SU-DHL-6 (cell line): ENCODE data around the gene GAGE12G.
"Not testable (repeated sequence)": the region's sequence is repeated elsewhere in the genome, so short reads cannot be mapped to it uniquely, and the experiment has no call there.

Experiments used
- H2AFZ ChIP-seq: fragments of 200-600 bp; sonication (generic); 2 replicates; pipeline ENCODE4 v1.6.1; 2014; ENCODE audit warnings: low read depth, mild to moderate bottlenecking, moderate library complexity, mixed read lengths, antibody characterized with exemption, low read length; ENCODE audit not compliant: severe bottlenecking
- H3F3A ChIP-seq: fragments of 200-600 bp; shearing (Covaris generic); 2 replicates; pipeline ENCODE4 v1.6.0; 2016; ENCODE audit warnings: antibody characterized with exemption, mild to moderate bottlenecking; ENCODE audit not compliant: insufficient read depth
- H3K27ac ChIP-seq: fragments of 200-600 bp; sonication (generic); 2 replicates; pipeline ENCODE4 v1.5.1; 2016; ENCODE audit warnings: low read depth, mild to moderate bottlenecking, low read length, moderate library complexity, mixed read lengths
- H3K27me3 ChIP-seq: fragments of 200-600 bp; sonication (generic), shearing (Covaris generic); 2 replicates; pipeline ENCODE4 v1.6.0; 2014; ENCODE audit warnings: mild to moderate bottlenecking, low read length
- H3K36me3 ChIP-seq: fragments of 200-600 bp; sonication (generic); 2 replicates; pipeline ENCODE4 v1.6.1; 2014; ENCODE audit warnings: mild to moderate bottlenecking, low read length, mixed read lengths
- H3K4me2 ChIP-seq: fragments of 300-600, 200-600 bp; shearing (Covaris generic), sonication (generic); 2 replicates; pipeline ENCODE4 v1.6.0; 2014; ENCODE audit warnings: low read length, low read depth, mild to moderate bottlenecking; ENCODE audit not compliant: poor library complexity, severe bottlenecking
- H3K4me3 ChIP-seq: fragments of 200-600 bp; sonication (generic); 2 replicates; pipeline ENCODE4 v1.5.1; 2014; ENCODE audit warnings: antibody characterized with exemption, low read length, mild to moderate bottlenecking, mixed read lengths; ENCODE audit not compliant: insufficient read depth, poor library complexity, severe bottlenecking
- H3K79me2 ChIP-seq: fragments of 200-600 bp; sonication (generic); 2 replicates; pipeline ENCODE4 v1.6.1; 2014; ENCODE audit warnings: mild to moderate bottlenecking, low read length, moderate library complexity; ENCODE audit not compliant: insufficient read depth
- H3K9ac ChIP-seq: fragments of 200-600 bp; sonication (generic); 2 replicates; pipeline ENCODE4 v1.7.0; 2014; ENCODE audit warnings: mild to moderate bottlenecking, low read length
- H3K9me2 ChIP-seq: fragments of 200-600 bp; sonication (generic); replicated peaks from 2 replicates; pipeline ENCODE4 v1.6.1; 2014; ENCODE audit warnings: low read length; ENCODE audit not compliant: insufficient read depth
- H3K9me3 ChIP-seq: fragments of 200-600 bp; sonication (generic); 2 replicates; pipeline ENCODE4 v1.6.1; 2014; ENCODE audit warnings: low read length, mixed read lengths; ENCODE audit not compliant: insufficient read depth
- H4K20me1 ChIP-seq: fragments of 200-600 bp; sonication (generic); 2 replicates; pipeline ENCODE4 v1.6.1; 2014; ENCODE audit warnings: low read depth, mild to moderate bottlenecking, antibody characterized with exemption, low read length, moderate library complexity, mixed read lengths

GAGE12G gene, protein sequence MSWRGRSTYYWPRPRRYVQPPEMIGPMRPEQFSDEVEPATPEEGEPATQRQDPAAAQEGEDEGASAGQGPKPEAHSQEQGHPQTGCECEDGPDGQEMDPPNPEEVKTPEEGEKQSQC

DNA sequence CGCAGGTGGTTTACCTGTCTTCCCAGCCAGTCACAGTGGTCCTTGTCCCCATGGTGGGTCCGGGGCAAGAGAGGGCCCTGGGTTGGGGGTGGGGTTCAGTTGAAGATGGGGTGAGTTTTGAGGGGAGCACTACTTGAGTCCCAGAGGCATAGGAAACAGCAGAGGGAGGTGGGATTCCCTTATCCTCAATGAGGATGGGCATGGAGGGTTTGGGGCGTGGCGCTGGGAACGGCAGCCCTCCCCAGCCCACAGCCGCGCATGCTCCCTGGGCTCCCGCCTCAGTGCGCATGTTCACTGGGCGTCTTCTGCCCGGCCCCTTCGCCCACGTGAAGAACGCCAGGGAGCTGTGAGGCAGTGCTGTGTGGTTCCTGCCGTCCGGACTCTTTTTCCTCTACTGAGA, at the start of gene GAGE12G:
Gene GAGE12G, plus strand, starts transcription at position 301 of the 400 bp plus-strand sequence. CDS start 1,155 bp downstream, outside the sequence.
- not testable (repeated sequence) for H3K36me3 ChIP-seq, H3K27me3 ChIP-seq, H3K9me3 ChIP-seq, H3F3A ChIP-seq, H3K4me2 ChIP-seq, H4K20me1 ChIP-seq, H2AFZ ChIP-seq, H3K27ac ChIP-seq, H3K9me2 ChIP-seq, H3K79me2 ChIP-seq, H3K4me3 ChIP-seq, H3K9ac ChIP-seq

DNA sequence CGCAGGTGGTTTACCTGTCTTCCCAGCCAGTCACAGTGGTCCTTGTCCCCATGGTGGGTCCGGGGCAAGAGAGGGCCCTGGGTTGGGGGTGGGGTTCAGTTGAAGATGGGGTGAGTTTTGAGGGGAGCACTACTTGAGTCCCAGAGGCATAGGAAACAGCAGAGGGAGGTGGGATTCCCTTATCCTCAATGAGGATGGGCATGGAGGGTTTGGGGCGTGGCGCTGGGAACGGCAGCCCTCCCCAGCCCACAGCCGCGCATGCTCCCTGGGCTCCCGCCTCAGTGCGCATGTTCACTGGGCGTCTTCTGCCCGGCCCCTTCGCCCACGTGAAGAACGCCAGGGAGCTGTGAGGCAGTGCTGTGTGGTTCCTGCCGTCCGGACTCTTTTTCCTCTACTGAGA, 38.3 kb upstream of the GAGE12G start, which contains the start of gene GAGE12C:
Gene GAGE12C, plus strand, starts transcription at position 301 of the 400 bp plus-strand sequence. CDS start 1,155 bp downstream, outside the sequence.
- not testable (repeated sequence) for H3K36me3 ChIP-seq, H3K79me2 ChIP-seq, H3K27me3 ChIP-seq, H2AFZ ChIP-seq, H3F3A ChIP-seq, H3K4me2 ChIP-seq, H3K9me3 ChIP-seq, H3K4me3 ChIP-seq, H3K27ac ChIP-seq, H3K9me2 ChIP-seq, H3K9ac ChIP-seq, H4K20me1 ChIP-seq

DNA sequence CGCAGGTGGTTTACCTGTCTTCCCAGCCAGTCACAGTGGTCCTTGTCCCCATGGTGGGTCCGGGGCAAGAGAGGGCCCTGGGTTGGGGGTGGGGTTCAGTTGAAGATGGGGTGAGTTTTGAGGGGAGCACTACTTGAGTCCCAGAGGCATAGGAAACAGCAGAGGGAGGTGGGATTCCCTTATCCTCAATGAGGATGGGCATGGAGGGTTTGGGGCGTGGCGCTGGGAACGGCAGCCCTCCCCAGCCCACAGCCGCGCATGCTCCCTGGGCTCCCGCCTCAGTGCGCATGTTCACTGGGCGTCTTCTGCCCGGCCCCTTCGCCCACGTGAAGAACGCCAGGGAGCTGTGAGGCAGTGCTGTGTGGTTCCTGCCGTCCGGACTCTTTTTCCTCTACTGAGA, 28.8 kb upstream of the GAGE12G start, which contains the start of gene GAGE12D:
Gene GAGE12D, plus strand, starts transcription at position 301 of the 400 bp plus-strand sequence. CDS start 1,155 bp downstream, outside the sequence.
- not testable (repeated sequence) for H3K4me2 ChIP-seq, H3K36me3 ChIP-seq, H3K9me3 ChIP-seq, H4K20me1 ChIP-seq, H3K9me2 ChIP-seq, H3K79me2 ChIP-seq, H3K27me3 ChIP-seq, H2AFZ ChIP-seq, H3F3A ChIP-seq, H3K9ac ChIP-seq, H3K27ac ChIP-seq, H3K4me3 ChIP-seq

DNA sequence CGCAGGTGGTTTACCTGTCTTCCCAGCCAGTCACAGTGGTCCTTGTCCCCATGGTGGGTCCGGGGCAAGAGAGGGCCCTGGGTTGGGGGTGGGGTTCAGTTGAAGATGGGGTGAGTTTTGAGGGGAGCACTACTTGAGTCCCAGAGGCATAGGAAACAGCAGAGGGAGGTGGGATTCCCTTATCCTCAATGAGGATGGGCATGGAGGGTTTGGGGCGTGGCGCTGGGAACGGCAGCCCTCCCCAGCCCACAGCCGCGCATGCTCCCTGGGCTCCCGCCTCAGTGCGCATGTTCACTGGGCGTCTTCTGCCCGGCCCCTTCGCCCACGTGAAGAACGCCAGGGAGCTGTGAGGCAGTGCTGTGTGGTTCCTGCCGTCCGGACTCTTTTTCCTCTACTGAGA, 19.2 kb upstream of the GAGE12G start, which contains the start of gene GAGE12E:
Gene GAGE12E, plus strand, starts transcription at position 301 of the 400 bp plus-strand sequence. CDS start 1,155 bp downstream, outside the sequence.
- H3K36me3 ChIP-seq: not testable (repeated sequence)

DNA sequence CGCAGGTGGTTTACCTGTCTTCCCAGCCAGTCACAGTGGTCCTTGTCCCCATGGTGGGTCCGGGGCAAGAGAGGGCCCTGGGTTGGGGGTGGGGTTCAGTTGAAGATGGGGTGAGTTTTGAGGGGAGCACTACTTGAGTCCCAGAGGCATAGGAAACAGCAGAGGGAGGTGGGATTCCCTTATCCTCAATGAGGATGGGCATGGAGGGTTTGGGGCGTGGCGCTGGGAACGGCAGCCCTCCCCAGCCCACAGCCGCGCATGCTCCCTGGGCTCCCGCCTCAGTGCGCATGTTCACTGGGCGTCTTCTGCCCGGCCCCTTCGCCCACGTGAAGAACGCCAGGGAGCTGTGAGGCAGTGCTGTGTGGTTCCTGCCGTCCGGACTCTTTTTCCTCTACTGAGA, 9.7 kb upstream of the GAGE12G start, which contains the start of gene GAGE12F:
Gene GAGE12F, plus strand, starts transcription at position 301 of the 400 bp plus-strand sequence. CDS start 1,155 bp downstream, outside the sequence.
- H4K20me1 ChIP-seq, H3K36me3 ChIP-seq, H3K4me2 ChIP-seq, H3F3A ChIP-seq, H2AFZ ChIP-seq, H3K9me3 ChIP-seq, H3K4me3 ChIP-seq, H3K79me2 ChIP-seq, H3K27ac ChIP-seq, H3K27me3 ChIP-seq, H3K9me2 ChIP-seq, H3K9ac ChIP-seq: not testable (repeated sequence)

More for the DNA sequence above, 19.2 kb upstream of the GAGE12G start, which contains the start of gene GAGE12E:
- H3F3A ChIP-seq, H3K9me3 ChIP-seq, H3K27me3 ChIP-seq, H3K79me2 ChIP-seq, H3K9ac ChIP-seq, H3K4me2 ChIP-seq, H3K27ac ChIP-seq, H2AFZ ChIP-seq, H3K4me3 ChIP-seq, H3K9me2 ChIP-seq, H4K20me1 ChIP-seq: not testable (repeated sequence)

DNA sequence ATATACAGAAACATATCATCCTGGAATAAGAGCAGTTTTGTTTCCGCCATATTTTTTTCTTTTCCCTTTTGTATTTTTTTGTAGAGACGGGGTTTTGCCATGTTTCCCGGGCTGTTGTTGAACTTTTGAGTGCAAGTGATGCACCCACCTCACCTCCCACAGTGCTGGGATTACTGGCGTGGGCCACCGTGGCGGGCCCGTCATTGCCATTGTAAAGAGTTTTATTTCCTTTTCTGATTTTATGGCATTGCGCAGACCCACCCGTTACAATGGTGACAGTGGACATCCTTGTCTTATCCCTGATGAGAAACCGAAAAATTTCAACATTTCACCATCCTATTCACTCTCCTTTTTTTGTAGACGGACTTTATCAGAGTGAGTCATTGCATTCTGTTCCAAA, 1.5 kb upstream of the GAGE12G start:
- H3K4me2 ChIP-seq, H3K9me2 ChIP-seq, H3K4me3 ChIP-seq, H3F3A ChIP-seq, H3K9me3 ChIP-seq, H2AFZ ChIP-seq, H3K27me3 ChIP-seq, H3K36me3 ChIP-seq, H4K20me1 ChIP-seq, H3K79me2 ChIP-seq, H3K9ac ChIP-seq, H3K27ac ChIP-seq: not testable (repeated sequence)

DNA sequence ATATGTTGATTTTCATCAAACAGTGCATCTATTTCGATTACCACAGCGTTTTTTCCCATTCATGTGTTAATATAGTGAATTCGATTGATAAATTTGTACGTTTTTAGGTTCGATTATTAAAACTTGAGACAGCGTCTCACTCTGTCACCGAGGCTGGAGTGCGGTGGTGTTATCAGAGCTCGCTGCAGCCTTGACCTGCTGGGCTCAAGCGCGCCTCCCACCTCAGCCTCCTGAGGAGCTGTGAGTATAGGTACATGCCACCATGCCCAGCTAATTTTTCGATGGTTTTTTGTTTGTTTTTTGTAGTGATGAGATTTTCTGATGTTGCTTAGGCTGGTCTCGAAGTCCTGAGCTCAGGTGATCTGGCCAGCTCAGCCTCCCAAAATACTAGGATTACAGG, 1.0 kb upstream of the GAGE12G start:
- not testable (repeated sequence) for H3K9ac ChIP-seq, H2AFZ ChIP-seq, H3F3A ChIP-seq, H3K4me2 ChIP-seq, H3K27me3 ChIP-seq, H3K9me3 ChIP-seq, H3K79me2 ChIP-seq, H3K4me3 ChIP-seq, H4K20me1 ChIP-seq, H3K36me3 ChIP-seq, H3K9me2 ChIP-seq, H3K27ac ChIP-seq

DNA sequence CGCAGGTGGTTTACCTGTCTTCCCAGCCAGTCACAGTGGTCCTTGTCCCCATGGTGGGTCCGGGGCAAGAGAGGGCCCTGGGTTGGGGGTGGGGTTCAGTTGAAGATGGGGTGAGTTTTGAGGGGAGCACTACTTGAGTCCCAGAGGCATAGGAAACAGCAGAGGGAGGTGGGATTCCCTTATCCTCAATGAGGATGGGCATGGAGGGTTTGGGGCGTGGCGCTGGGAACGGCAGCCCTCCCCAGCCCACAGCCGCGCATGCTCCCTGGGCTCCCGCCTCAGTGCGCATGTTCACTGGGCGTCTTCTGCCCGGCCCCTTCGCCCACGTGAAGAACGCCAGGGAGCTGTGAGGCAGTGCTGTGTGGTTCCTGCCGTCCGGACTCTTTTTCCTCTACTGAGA, 9.4 kb downstream of the GAGE12G start, which contains the start of gene GAGE12H:
Gene GAGE12H, plus strand, starts transcription at position 301 of the 400 bp plus-strand sequence. CDS start 1,155 bp downstream, outside the sequence.
- not testable (repeated sequence) for H3K9me2 ChIP-seq, H3K4me3 ChIP-seq

More for the DNA sequence above, 9.4 kb downstream of the GAGE12G start, which contains the start of gene GAGE12H:
- H3K27me3 ChIP-seq, H3K9me3 ChIP-seq, H2AFZ ChIP-seq, H3K9ac ChIP-seq, H3F3A ChIP-seq, H3K79me2 ChIP-seq, H4K20me1 ChIP-seq, H3K4me2 ChIP-seq, H3K36me3 ChIP-seq, H3K27ac ChIP-seq: not testable (repeated sequence)
